Esophagus muscularis mucosa (tissue), 3 donors: ENCODE measurements around the gene CNR2.

Source experiments
- CTCF ChIP-seq, 3 experiments: fragments of 200-600 bp in 2 of 3; fragments of 450-650 bp in 1 of 3; sonication (generic) in 2 of 3; IDR thresholded peaks; one replicate each; pipeline ENCODE4 v1.5.1; 2017 to 2019; ENCODE audit warnings: antibody characterized with exemption in 3 of 3, mild to moderate bottlenecking in 2 of 3, moderate library complexity in 1 of 3
- POLR2AphosphoS5 ChIP-seq, 2 donors: sonication (generic); formaldehyde crosslinking; IDR thresholded peaks; one replicate each; pipeline ENCODE4 v1.6.1; 2017; ENCODE audit warnings: antibody characterized with exemption in 2 of 2

GRCh38 chr1:23909412-23909811 lies 3.8 kb downstream of the CNR2 start:
- TF ChIP-seq CTCF (IDR thresholded peaks at IDR 0.05) (no peak), POLR2AphosphoS5 (IDR thresholded peaks at IDR 0.05) (no peak)
